CD4-positive, alpha-beta T cell treated with Interleukin-17A for 1 hour (primary cell): ENCODE data around the gene PDE12.
"Not testable (repeated sequence)": the region's sequence is repeated elsewhere in the genome, so short reads cannot be mapped to it uniquely, and the experiment has no call there.

Experiments used
- DNase-seq: peaks from one replicate; pipeline ENCODE4 v3.0.0-alpha.2; 2020

Gene PDE12

GRCh38 chr3:57586778-57587177 is 30.7 kb downstream of the PDE12 start:
- peak; percentile 0 for DNase-seq

GRCh38 chr3:57587905-57588304 is 31.8 kb downstream of the PDE12 start:
- DNase-seq: no peak

- no peak for DNase-seq
Measured at GRCh38 chr3:57592306-57592705, 36.2 kb downstream of the PDE12 start.

GRCh38 chr3:57594144-57594543 is 38.1 kb downstream of the PDE12 start:
- no peak for DNase-seq

GRCh38 chr3:57594576-57594975 is 38.5 kb downstream of the PDE12 start:
- DNase-seq: no peak

- DNase-seq: peak; percentile 75
Measured at GRCh38 chr3:57596495-57597126, 40.5 kb downstream of the PDE12 start.

GRCh38 chr3:57597127-57597923 is 41.3 kb downstream of the PDE12 start, which contains the start of gene ARF4:
Gene ARF4 (minus strand): TSS chr3:57597344. CDS start chr3:57597140, 204 bp downstream.
- DNase-seq: peak; percentile 100

- no peak for DNase-seq
Measured at GRCh38 chr3:57598765-57599360, 42.8 kb downstream of the PDE12 start.

GRCh38 chr3:57600195-57600594 is 44.1 kb downstream of the PDE12 start:
- no peak for DNase-seq

GRCh38 chr3:57604971-57605370 is 48.9 kb downstream of the PDE12 start:
- no peak for DNase-seq

GRCh38 chr3:57605683-57606082 is 49.6 kb downstream of the PDE12 start:
- no peak for DNase-seq

- DNase-seq: not testable (repeated sequence)
Measured at GRCh38 chr3:57611870-57612269, 55.8 kb downstream of the PDE12 start.

GRCh38 chr3:57616233-57616632 is 60.2 kb downstream of the PDE12 start:
- DNase-seq: no peak
